Measurements from ENCODE around the gene TWF2. TPM values are rescaled to one million over a fixed set of nuclear protein-coding genes. Genes with fewer than 3 reads are reported as not detected.
A peak's percentile ranks its signal among the peaks of the same experiment; 100 is the strongest.

Gene TWF2
- total RNA-seq, 3 donors from 2014 or later (not counting 1 experiment from before 2014, with no cell fraction given) = 49.2 to 76.6 (median 52.0) TPM

DNA sequence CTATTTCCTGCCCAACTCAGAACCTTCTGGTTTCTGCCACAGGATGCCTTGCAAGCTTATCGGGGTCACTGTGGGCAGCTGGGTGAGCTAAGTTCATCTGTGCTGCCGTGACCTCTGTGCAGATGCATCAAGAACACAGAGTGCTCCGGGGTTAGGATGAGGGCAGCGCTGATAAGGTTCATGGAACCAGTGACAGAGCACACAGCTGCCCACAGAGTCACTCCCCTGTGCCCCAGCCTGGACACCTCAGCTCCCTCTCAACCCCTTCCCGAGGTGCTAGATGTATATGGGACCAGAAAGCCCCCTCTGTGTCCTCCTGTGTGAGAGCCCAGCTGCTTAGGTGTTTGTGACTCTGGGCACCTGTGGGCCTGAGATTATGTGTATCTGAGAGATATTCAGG, 56.8 kb downstream of the TWF2 start:
- DNase-seq (no peak), ATAC-seq (peak; percentile 70 to 89 (median 85))
- Mint-ChIP-seq H3K27me3 (ENCODE audit: low read depth in 2 of 2) (no peaks in the 10 kb centered on the region), H3K36me3 (no peaks in the 10 kb centered on the region), H3K27ac (peak overlapping the region; percentile 58 to 78), H3K4me1 (peaks cover 24 to 29% of the 10 kb centered on the region in 2 donors), H3K4me3 (peak overlapping the region; percentile 25), H3K9me3 (no peaks in the 10 kb centered on the region)
- Histone ChIP-seq H3K27me3 (ENCODE audit: control insufficient read depth, insufficient read depth, low read length) (no peaks in the 10 kb centered on the region), H3K4me3 (ENCODE audit: low read length) (no peak overlapping the region), H3K9me3 (ENCODE audit: control insufficient read depth, insufficient read depth, low read length) (no peaks in the 10 kb centered on the region), H3K36me3 (ENCODE audit: control insufficient read depth, insufficient read depth, low read length) (no peaks in the 10 kb centered on the region), H3K4me1 (ENCODE audit: control insufficient read depth, insufficient read depth, low read length) (peaks cover 32% of the 10 kb centered on the region), H3K27ac (ENCODE audit: low read length) (peak overlapping the region; percentile 9)
- 32% methylated on average over 5 of the region's 5 CpGs for WGBS (ENCODE audit: insufficient coverage)
- intact Hi-C loops (cut with micrococcal nuclease) = no loop called here
- TF ChIP-seq, protein P1, sequence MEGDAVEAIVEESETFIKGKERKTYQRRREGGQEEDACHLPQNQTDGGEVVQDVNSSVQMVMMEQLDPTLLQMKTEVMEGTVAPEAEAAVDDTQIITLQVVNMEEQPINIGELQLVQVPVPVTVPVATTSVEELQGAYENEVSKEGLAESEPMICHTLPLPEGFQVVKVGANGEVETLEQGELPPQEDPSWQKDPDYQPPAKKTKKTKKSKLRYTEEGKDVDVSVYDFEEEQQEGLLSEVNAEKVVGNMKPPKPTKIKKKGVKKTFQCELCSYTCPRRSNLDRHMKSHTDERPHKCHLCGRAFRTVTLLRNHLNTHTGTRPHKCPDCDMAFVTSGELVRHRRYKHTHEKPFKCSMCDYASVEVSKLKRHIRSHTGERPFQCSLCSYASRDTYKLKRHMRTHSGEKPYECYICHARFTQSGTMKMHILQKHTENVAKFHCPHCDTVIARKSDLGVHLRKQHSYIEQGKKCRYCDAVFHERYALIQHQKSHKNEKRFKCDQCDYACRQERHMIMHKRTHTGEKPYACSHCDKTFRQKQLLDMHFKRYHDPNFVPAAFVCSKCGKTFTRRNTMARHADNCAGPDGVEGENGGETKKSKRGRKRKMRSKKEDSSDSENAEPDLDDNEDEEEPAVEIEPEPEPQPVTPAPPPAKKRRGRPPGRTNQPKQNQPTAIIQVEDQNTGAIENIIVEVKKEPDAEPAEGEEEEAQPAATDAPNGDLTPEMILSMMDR (IDR thresholded peaks at IDR 0.05) = no peak

- no peaks in the 10 kb centered on the region for H3K27me3 ChIP-seq (ENCODE audit: control insufficient read depth, insufficient read depth, low read length)
- DNase-seq = no peak
- no peak for ATAC-seq
- H3K27ac ChIP-seq (ENCODE audit: low read length) = peak overlapping the region; percentile 9
- TF ChIP-seq, protein P1 (IDR thresholded peaks at IDR 0.05) = no peak
- H3K4me1 Mint-ChIP-seq = peaks cover 24 to 29% of the 10 kb centered on the region in 2 donors
- peak overlapping the region; percentile 58 to 78 for H3K27ac Mint-ChIP-seq
- peaks cover 32% of the 10 kb centered on the region for H3K4me1 ChIP-seq (ENCODE audit: control insufficient read depth, insufficient read depth, low read length)
- no peak overlapping the region for H3K4me3 ChIP-seq (ENCODE audit: low read length)
- no peaks in the 10 kb centered on the region for H3K27me3 Mint-ChIP-seq (ENCODE audit: low read depth in 2 of 2)
- no peak overlapping the region for H3K4me3 Mint-ChIP-seq
- WGBS (ENCODE audit: insufficient coverage) = 90% methylated on average over 4 of the region's 4 CpGs
- H3K36me3 ChIP-seq (ENCODE audit: control insufficient read depth, insufficient read depth, low read length) = no peaks in the 10 kb centered on the region
- intact Hi-C loops (cut with micrococcal nuclease) = no loop called here
- no peaks in the 10 kb centered on the region for H3K36me3 Mint-ChIP-seq
- no peaks in the 10 kb centered on the region for H3K9me3 ChIP-seq (ENCODE audit: control insufficient read depth, insufficient read depth, low read length)
- no peaks in the 10 kb centered on the region for H3K9me3 Mint-ChIP-seq
Observed at GRCh38 chr3:52181543-52181942, 57.4 kb downstream of the TWF2 start.

Other genes with a start within 250 kb of the TWF2 start
- gene RPL29, start 243.3 kb downstream of the TWF2 start, total RNA-seq = 100 to 1,000 TPM; 486 to 819 (median 797) TPM
- gene DUSP7, start 182.6 kb downstream of the TWF2 start, total RNA-seq = 10 to 100 TPM in 2 of 3 donors, 1 to 10 TPM in 1; 8.7 to 17.4 (median 11.6) TPM
- 1 to 10 TPM; 1.3 to 2.6 (median 2.4) TPM for gene POC1A, start 84.7 kb downstream of the TWF2 start, total RNA-seq
- 10 to 100 TPM; 17.0 to 34.5 (median 33.4) TPM for gene ALAS1, start 41.0 kb downstream of the TWF2 start, total RNA-seq
- under 1 TPM in 2 of 3 donors, not detected in 1; 0.20 to 0.21 TPM for gene TLR9, start 13.5 kb downstream of the TWF2 start, total RNA-seq
- gene PPM1M, start 6.6 kb upstream of the TWF2 start, total RNA-seq = 10 to 100 TPM; 66.0 to 83.7 (median 77.8) TPM
- gene WDR82, start 39.5 kb upstream of the TWF2 start, total RNA-seq = 100 to 1,000 TPM; 108 to 131 (median 109) TPM
- 10 to 100 TPM; 43.3 to 60.8 (median 45.2) TPM for gene GLYCTK, start 48.7 kb upstream of the TWF2 start, total RNA-seq
- gene DNAH1, start 77.2 kb upstream of the TWF2 start, total RNA-seq = 10 to 100 TPM; 72.3 to 81.7 (median 74.2) TPM
- gene BAP1, start 170.8 kb upstream of the TWF2 start, total RNA-seq = 100 to 1,000 TPM; 141 to 154 (median 145) TPM
- 10 to 100 TPM; 10.9 to 13.5 (median 13.5) TPM for gene PHF7, start 171.5 kb upstream of the TWF2 start, total RNA-seq
- gene SEMA3G, start 205.9 kb upstream of the TWF2 start, total RNA-seq = under 1 TPM in 2 of 3 donors, not detected in 1; 0.07 to 0.55 TPM
- 1 to 10 TPM in 2 of 3 donors, not detected in 1; 1.1 to 1.2 TPM for gene TNNC1, start 214.9 kb upstream of the TWF2 start, total RNA-seq
- 100 to 1,000 TPM; 162 to 191 (median 175) TPM for gene NISCH, start 216.4 kb upstream of the TWF2 start, total RNA-seq

All from natural killer cell (primary cell).